Measurements from ENCODE around the gene SKAP2. TPM values are rescaled to one million over a fixed set of nuclear protein-coding genes. Genes with fewer than 3 reads are reported as not detected.

Gene SKAP2
- total RNA-seq, 1 donor: 19.5 TPM

DNA sequence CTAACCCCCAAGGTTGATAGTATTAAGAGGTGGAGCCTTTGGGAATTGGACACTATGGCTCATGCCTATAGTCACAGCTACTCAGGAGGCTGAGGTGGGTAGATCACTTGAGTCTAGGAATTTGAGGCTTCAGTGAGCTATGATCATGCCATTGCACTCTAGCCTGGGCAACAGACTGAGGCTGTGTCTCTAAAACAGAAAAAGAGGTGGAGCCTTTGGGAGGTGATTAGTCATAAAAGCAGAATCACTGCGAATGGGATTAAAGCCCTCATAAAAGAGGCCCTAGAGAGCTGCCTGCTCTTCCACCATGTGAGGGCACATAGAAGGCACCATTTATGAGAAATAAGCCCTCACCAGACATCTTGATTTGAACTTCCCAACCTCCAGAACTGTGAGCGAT, 81.9 kb downstream of the SKAP2 start:
- Histone ChIP-seq H3K36me3 (ENCODE audit: insufficient read depth, low read length) (no peaks in the 10 kb centered on the region), H3K27ac (ENCODE audit: low read depth, low read length) (no peak overlapping the region), H3K27me3 (ENCODE audit: insufficient read depth, low read length) (no peaks in the 10 kb centered on the region), H3K9me3 (ENCODE audit: low read depth, low read length) (no peaks in the 10 kb centered on the region), H3K79me2 (ENCODE audit: insufficient read depth, low read length) (no peaks in the 10 kb centered on the region), H2AFZ (ENCODE audit: low read length) (no peak overlapping the region), H3K4me1 (ENCODE audit: insufficient read depth, low read length) (no peaks in the 10 kb centered on the region), H3K4me2 (ENCODE audit: insufficient read depth, low read length) (no peak overlapping the region), H4K20me1 (ENCODE audit: insufficient read depth, low read length) (no peaks in the 10 kb centered on the region), H3K4me3 (ENCODE audit: insufficient read depth, low read length) (no peak overlapping the region)
- no peak for DNase-seq (ENCODE audit: insufficient read length, low spot score, missing footprints)
- TF ChIP-seq, protein P1, sequence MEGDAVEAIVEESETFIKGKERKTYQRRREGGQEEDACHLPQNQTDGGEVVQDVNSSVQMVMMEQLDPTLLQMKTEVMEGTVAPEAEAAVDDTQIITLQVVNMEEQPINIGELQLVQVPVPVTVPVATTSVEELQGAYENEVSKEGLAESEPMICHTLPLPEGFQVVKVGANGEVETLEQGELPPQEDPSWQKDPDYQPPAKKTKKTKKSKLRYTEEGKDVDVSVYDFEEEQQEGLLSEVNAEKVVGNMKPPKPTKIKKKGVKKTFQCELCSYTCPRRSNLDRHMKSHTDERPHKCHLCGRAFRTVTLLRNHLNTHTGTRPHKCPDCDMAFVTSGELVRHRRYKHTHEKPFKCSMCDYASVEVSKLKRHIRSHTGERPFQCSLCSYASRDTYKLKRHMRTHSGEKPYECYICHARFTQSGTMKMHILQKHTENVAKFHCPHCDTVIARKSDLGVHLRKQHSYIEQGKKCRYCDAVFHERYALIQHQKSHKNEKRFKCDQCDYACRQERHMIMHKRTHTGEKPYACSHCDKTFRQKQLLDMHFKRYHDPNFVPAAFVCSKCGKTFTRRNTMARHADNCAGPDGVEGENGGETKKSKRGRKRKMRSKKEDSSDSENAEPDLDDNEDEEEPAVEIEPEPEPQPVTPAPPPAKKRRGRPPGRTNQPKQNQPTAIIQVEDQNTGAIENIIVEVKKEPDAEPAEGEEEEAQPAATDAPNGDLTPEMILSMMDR (IDR thresholded peaks at IDR 0.05; ENCODE audit: extremely low read depth, low read depth, low read length): no peak

DNA sequence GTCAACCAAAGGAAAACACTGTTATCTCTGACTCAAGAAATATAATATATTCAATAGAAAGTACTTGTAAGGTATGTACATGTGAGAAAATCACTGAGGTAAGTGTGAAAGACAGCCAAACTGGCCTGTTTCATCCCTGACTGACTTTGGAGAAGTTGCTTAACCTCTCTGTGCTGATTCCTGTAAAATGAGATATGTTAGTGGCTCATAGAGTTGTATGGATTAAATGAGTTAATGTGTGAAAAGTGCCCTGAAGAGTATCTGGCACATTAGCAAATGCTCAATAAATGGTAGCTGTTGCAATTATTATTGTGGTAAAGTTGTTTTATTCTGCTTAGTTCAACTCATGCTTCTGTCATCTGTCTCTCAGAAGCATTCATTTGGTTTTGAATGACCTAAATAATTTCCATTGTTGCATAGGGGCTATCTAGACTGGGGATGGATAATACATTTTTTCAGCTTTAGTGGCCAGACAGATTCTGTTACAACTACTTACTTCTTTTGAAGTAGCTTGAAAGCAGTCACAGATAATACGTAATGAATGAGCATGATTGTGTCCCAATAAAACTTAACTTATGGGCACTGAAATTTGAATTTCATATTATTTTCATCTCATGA, 84.3 kb downstream of the SKAP2 start:
- H3K36me3 ChIP-seq (ENCODE audit: insufficient read depth, low read length): no peaks in the 10 kb centered on the region
- DNase-seq (ENCODE audit: insufficient read length, low spot score, missing footprints): no peak
- H3K4me3 ChIP-seq (ENCODE audit: insufficient read depth, low read length): no peak overlapping the region
- H3K27ac ChIP-seq (ENCODE audit: low read depth, low read length): no peak overlapping the region
- no peaks in the 10 kb centered on the region for H3K4me1 ChIP-seq (ENCODE audit: insufficient read depth, low read length)
- no peaks in the 10 kb centered on the region for H3K27me3 ChIP-seq (ENCODE audit: insufficient read depth, low read length)
- no peak overlapping the region for H3K4me2 ChIP-seq (ENCODE audit: insufficient read depth, low read length)
- H3K9me3 ChIP-seq (ENCODE audit: low read depth, low read length): no peaks in the 10 kb centered on the region
- TF ChIP-seq, protein P1 (IDR thresholded peaks at IDR 0.05; ENCODE audit: extremely low read depth, low read depth, low read length): no peak
- no peaks in the 10 kb centered on the region for H3K79me2 ChIP-seq (ENCODE audit: insufficient read depth, low read length)
- peaks cover 2% of the 10 kb centered on the region for H4K20me1 ChIP-seq (ENCODE audit: insufficient read depth, low read length)
- no peak overlapping the region for H2AFZ ChIP-seq (ENCODE audit: low read length)

DNA sequence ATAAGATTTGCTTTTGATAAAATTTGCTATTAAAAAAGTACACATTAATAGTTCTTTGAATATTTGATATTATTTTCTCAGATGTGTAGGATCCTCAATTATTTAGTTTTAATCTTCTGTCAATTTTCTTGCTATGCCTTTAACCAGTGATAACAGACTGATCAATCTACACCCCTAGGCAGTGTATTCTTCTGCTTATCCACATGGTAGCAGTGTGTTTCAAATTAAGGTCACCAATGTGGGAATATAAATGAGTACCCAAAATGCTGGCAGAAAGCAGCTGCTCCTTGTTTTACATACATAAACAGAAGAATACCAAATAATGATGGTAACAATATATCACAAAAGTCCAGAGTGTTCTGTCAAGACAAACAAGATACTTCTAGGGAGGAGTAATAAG, 87.0 kb downstream of the SKAP2 start:
- no peaks in the 10 kb centered on the region for H3K9me3 ChIP-seq (ENCODE audit: low read depth, low read length)
- TF ChIP-seq, protein P1 (IDR thresholded peaks at IDR 0.05; ENCODE audit: extremely low read depth, low read depth, low read length): no peak
- H3K4me1 ChIP-seq (ENCODE audit: insufficient read depth, low read length): no peaks in the 10 kb centered on the region
- DNase-seq (ENCODE audit: insufficient read length, low spot score, missing footprints): no peak
- H3K79me2 ChIP-seq (ENCODE audit: insufficient read depth, low read length): no peaks in the 10 kb centered on the region
- H4K20me1 ChIP-seq (ENCODE audit: insufficient read depth, low read length): peaks cover 2% of the 10 kb centered on the region
- H3K27ac ChIP-seq (ENCODE audit: low read depth, low read length): no peak overlapping the region
- H3K4me3 ChIP-seq (ENCODE audit: insufficient read depth, low read length): no peak overlapping the region
- no peaks in the 10 kb centered on the region for H3K36me3 ChIP-seq (ENCODE audit: insufficient read depth, low read length)
- no peak overlapping the region for H2AFZ ChIP-seq (ENCODE audit: low read length)
- H3K27me3 ChIP-seq (ENCODE audit: insufficient read depth, low read length): no peaks in the 10 kb centered on the region
- H3K4me2 ChIP-seq (ENCODE audit: insufficient read depth, low read length): no peak overlapping the region

DNA sequence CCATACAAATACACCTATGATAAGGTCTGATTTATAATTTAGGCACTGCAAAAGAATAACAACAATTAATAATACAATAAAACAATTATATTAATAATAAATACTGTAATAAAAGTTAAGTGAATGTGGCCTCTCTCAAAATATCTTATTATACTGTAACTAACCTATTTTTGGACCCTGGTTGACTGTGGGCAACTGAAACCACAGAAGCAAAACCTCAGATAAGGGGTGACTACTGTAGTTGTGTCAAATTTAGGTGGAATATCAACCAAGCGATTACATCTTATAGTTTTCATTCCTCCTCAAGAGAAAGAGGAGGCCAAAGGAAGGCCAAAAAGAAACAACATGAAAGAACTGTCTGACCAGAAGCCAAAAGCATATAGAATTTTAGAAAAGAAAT, 103.9 kb downstream of the SKAP2 start:
- no peak overlapping the region for H2AFZ ChIP-seq (ENCODE audit: low read length)
- H3K4me1 ChIP-seq (ENCODE audit: insufficient read depth, low read length): no peaks in the 10 kb centered on the region
- H3K27me3 ChIP-seq (ENCODE audit: insufficient read depth, low read length): no peaks in the 10 kb centered on the region
- no peak for DNase-seq (ENCODE audit: insufficient read length, low spot score, missing footprints)
- H3K4me3 ChIP-seq (ENCODE audit: insufficient read depth, low read length): no peak overlapping the region
- TF ChIP-seq, protein P1 (IDR thresholded peaks at IDR 0.05; ENCODE audit: extremely low read depth, low read depth, low read length): no peak
- H3K79me2 ChIP-seq (ENCODE audit: insufficient read depth, low read length): no peaks in the 10 kb centered on the region
- no peaks in the 10 kb centered on the region for H3K36me3 ChIP-seq (ENCODE audit: insufficient read depth, low read length)
- no peak overlapping the region for H3K27ac ChIP-seq (ENCODE audit: low read depth, low read length)
- no peaks in the 10 kb centered on the region for H4K20me1 ChIP-seq (ENCODE audit: insufficient read depth, low read length)
- no peaks in the 10 kb centered on the region for H3K9me3 ChIP-seq (ENCODE audit: low read depth, low read length)
- no peak overlapping the region for H3K4me2 ChIP-seq (ENCODE audit: insufficient read depth, low read length)

Measured in osteoblast (primary cell).